Measurements from ENCODE around the gene GORASP2.

Gene GORASP2

DNA sequence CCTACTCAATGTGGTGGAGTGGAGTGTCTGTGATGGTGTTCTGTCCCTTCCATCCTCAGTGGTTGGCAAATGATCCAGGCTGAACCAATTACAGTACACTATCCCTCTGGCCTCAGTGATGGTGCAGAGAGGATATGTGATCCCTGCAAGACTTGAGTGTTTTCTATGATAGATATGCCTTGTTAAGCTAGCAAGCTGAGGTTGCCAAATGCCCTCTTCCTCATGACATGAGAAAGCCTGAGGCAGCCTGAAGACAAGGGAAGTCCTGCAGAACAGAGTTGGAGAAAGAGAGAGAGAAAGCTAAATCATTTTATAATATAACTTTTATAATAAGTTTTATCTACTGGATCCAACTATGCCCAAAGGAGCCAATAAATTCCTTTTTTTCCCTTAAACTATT is 41.6 kb upstream of the GORASP2 start:
- H3K4me3 ChIP-seq (ENCODE audit: low read length) = no peak overlapping the region
- no peaks in the 10 kb centered on the region for H4K20me1 ChIP-seq (ENCODE audit: control insufficient read depth, insufficient read depth, low read depth, low read length)
- no peak overlapping the region for H3K27ac ChIP-seq (ENCODE audit: low read depth, low read length)
- H3F3A ChIP-seq (ENCODE audit: control insufficient read depth, insufficient read depth) = no peaks in the 10 kb centered on the region
- H3K9me2 ChIP-seq (replicated peaks; ENCODE audit: control insufficient read depth, low read length) = no peaks in the 10 kb centered on the region
- no peak overlapping the region for H3K4me2 ChIP-seq (ENCODE audit: low read length)
- H3K27me3 ChIP-seq (ENCODE audit: control insufficient read depth, low read length) = peaks cover 6% of the 10 kb centered on the region; the same call in 1 of the 2 replicates
- TF ChIP-seq, protein P1, sequence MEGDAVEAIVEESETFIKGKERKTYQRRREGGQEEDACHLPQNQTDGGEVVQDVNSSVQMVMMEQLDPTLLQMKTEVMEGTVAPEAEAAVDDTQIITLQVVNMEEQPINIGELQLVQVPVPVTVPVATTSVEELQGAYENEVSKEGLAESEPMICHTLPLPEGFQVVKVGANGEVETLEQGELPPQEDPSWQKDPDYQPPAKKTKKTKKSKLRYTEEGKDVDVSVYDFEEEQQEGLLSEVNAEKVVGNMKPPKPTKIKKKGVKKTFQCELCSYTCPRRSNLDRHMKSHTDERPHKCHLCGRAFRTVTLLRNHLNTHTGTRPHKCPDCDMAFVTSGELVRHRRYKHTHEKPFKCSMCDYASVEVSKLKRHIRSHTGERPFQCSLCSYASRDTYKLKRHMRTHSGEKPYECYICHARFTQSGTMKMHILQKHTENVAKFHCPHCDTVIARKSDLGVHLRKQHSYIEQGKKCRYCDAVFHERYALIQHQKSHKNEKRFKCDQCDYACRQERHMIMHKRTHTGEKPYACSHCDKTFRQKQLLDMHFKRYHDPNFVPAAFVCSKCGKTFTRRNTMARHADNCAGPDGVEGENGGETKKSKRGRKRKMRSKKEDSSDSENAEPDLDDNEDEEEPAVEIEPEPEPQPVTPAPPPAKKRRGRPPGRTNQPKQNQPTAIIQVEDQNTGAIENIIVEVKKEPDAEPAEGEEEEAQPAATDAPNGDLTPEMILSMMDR (IDR thresholded peaks at IDR 0.05; ENCODE audit: low read depth, low read length, poor library complexity, severe bottlenecking) = no peak
- H3K4me1 ChIP-seq (ENCODE audit: control insufficient read depth, low read length) = peaks cover 4% of the 10 kb centered on the region; the same call in 1 of the 2 replicates
- H3K79me2 ChIP-seq (ENCODE audit: control insufficient read depth, low read length) = no peaks in the 10 kb centered on the region
- H3K36me3 ChIP-seq (ENCODE audit: control insufficient read depth, low read length) = no peaks in the 10 kb centered on the region
- H3K9me3 ChIP-seq (ENCODE audit: control insufficient read depth, insufficient read depth, low read length) = no peaks in the 10 kb centered on the region

DNA sequence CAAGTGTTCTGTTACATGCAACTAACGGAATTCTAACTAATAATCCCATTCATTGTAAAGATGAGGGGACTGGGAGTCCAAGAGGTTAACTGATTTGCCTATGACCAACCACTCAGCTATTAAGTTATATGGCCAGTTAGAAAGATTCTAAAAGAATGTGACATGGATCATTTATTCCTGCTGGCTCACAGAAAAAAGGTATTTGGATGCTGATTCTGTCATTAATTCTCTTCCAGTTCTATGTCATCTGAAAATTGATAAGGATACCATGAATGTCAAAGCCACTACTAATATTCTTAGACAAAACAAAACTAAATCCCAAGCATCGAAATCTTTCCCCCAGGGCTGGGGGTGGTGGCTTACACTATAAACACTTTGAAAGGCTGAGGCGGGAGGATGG is 41.2 kb upstream of the GORASP2 start:
- TF ChIP-seq EZH2phosphoT487 (IDR thresholded peaks at IDR 0.05; ENCODE audit: borderline replicate concordance, low read length) = no peak
- TF ChIP-seq, protein P1 (IDR thresholded peaks at IDR 0.05; ENCODE audit: low read depth, low read length, poor library complexity, severe bottlenecking) = no peak
- H3K9me3 ChIP-seq (ENCODE audit: control insufficient read depth, insufficient read depth, low read length) = no peaks in the 10 kb centered on the region
- H3K36me3 ChIP-seq (ENCODE audit: control insufficient read depth, low read length) = no peaks in the 10 kb centered on the region
- H3F3A ChIP-seq (ENCODE audit: control insufficient read depth, insufficient read depth) = no peaks in the 10 kb centered on the region
- peaks cover 4% of the 10 kb centered on the region; the same call in 1 of the 2 replicates for H3K4me1 ChIP-seq (ENCODE audit: control insufficient read depth, low read length)
- H3K9me2 ChIP-seq (replicated peaks; ENCODE audit: control insufficient read depth, low read length) = no peaks in the 10 kb centered on the region
- H3K79me2 ChIP-seq (ENCODE audit: control insufficient read depth, low read length) = no peaks in the 10 kb centered on the region
- no peak overlapping the region for H3K4me3 ChIP-seq (ENCODE audit: low read length)
- no peak overlapping the region for H3K27ac ChIP-seq (ENCODE audit: low read depth, low read length)
- H3K27me3 ChIP-seq (ENCODE audit: control insufficient read depth, low read length) = peaks cover 6% of the 10 kb centered on the region; the same call in 1 of the 2 replicates
- no peaks in the 10 kb centered on the region for H4K20me1 ChIP-seq (ENCODE audit: control insufficient read depth, insufficient read depth, low read depth, low read length)
- no peak overlapping the region for H3K4me2 ChIP-seq (ENCODE audit: low read length)

DNA sequence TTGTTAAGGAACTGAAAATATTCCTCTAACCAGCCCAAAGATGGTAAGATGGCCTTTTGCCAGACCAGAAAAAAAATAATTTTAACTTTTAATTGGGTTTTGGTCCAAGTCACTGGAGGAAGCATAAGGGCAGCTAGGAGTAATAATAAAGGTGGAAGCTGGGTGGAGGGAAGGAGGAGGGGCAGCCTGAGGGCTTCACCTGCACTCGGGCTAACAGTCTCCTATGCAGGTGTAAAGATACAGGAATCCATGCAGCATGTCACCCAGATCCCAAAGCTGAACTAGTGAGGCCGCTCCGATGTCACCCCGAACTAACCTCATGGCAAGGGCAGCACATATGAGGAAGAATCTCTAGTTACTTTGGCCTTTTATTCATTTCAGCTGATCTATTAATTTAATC is 37.2 kb upstream of the GORASP2 start:
- Histone ChIP-seq H4K20me1 (ENCODE audit: control insufficient read depth, insufficient read depth, low read depth, low read length) (no peaks in the 10 kb centered on the region), H3K79me2 (ENCODE audit: control insufficient read depth, low read length) (no peaks in the 10 kb centered on the region), H3K9me2 (replicated peaks; ENCODE audit: control insufficient read depth, low read length) (no peaks in the 10 kb centered on the region), H3F3A (ENCODE audit: control insufficient read depth, insufficient read depth) (no peaks in the 10 kb centered on the region), H3K4me3 (ENCODE audit: low read length) (no peak overlapping the region), H3K27me3 (ENCODE audit: control insufficient read depth, low read length) (peaks cover 6% of the 10 kb centered on the region; the same call in 1 of the 2 replicates), H3K4me2 (ENCODE audit: low read length) (no peak overlapping the region), H3K4me1 (ENCODE audit: control insufficient read depth, low read length) (no peaks in the 10 kb centered on the region), H3K36me3 (ENCODE audit: control insufficient read depth, low read length) (no peaks in the 10 kb centered on the region), H3K9me3 (ENCODE audit: control insufficient read depth, insufficient read depth, low read length) (no peaks in the 10 kb centered on the region), H3K27ac (ENCODE audit: low read depth, low read length) (no peak overlapping the region)
- no peak for TF ChIP-seq EZH2phosphoT487 (IDR thresholded peaks at IDR 0.05; ENCODE audit: borderline replicate concordance, low read length)

DNA sequence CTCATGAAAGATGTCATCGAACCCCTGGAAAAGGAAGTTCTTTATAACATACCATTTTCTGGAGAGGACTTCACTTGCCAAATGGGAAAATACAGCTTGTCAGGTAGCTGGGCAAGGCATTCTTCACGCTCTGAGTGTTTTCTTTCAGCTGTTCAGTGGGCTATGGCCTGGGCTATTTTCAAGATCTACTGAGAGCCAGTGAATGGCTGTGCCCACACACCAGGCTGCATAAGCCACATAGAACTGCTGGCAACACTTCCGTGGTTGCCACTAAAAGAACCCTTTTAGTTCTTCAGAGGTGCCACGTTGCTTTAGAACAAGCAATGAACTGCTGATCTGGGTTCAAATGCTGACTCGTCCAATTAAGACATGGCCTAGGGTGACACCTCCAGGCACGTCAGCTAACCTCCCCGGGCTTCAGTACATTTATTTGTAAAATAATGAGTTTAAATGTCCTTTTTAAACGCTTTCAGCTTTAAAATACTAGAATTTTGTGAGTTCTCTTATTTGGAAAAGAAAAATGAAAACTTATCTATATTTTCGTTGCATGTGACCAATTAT is 36.6 kb upstream of the GORASP2 start:
- Histone ChIP-seq H3K27me3 (ENCODE audit: control insufficient read depth, low read length) (peaks cover 6% of the 10 kb centered on the region; the same call in 1 of the 2 replicates), H4K20me1 (ENCODE audit: control insufficient read depth, insufficient read depth, low read depth, low read length) (no peaks in the 10 kb centered on the region), H3K4me1 (ENCODE audit: control insufficient read depth, low read length) (no peaks in the 10 kb centered on the region), H3K79me2 (ENCODE audit: control insufficient read depth, low read length) (no peaks in the 10 kb centered on the region), H3K27ac (ENCODE audit: low read depth, low read length) (no peak overlapping the region), H3K9me3 (ENCODE audit: control insufficient read depth, insufficient read depth, low read length) (no peaks in the 10 kb centered on the region), H3K36me3 (ENCODE audit: control insufficient read depth, low read length) (no peaks in the 10 kb centered on the region), H3K4me2 (ENCODE audit: low read length) (no peak overlapping the region), H3K9me2 (replicated peaks; ENCODE audit: control insufficient read depth, low read length) (no peaks in the 10 kb centered on the region), H3F3A (ENCODE audit: control insufficient read depth, insufficient read depth) (no peaks in the 10 kb centered on the region), H3K4me3 (ENCODE audit: low read length) (no peak overlapping the region)
- TF ChIP-seq EZH2phosphoT487 (IDR thresholded peaks at IDR 0.05; ENCODE audit: borderline replicate concordance, low read length) = no peak

Measured in DOHH2 (cell line).